Stomach smooth muscle (tissue), 2 donors: ENCODE measurements around the gene GJB5.

Experiments used
- H3K27ac ChIP-seq: one replicate; pipeline ENCODE4 v1.7.0; 2013; ENCODE audit warnings: mild to moderate bottlenecking, low read length, inconsistent platforms
- H3K27me3 ChIP-seq, 2 donors: one replicate each; pipeline ENCODE4 v1.7.0; 2013; ENCODE audit warnings: low read length in 2 of 2; ENCODE audit not compliant: insufficient read depth in 2 of 2, control insufficient read depth in 1 of 2
- H3K36me3 ChIP-seq, 2 donors: one replicate each; pipeline ENCODE4 v1.7.0; 2013; ENCODE audit warnings: low read length in 2 of 2; ENCODE audit not compliant: control insufficient read depth in 2 of 2, insufficient read depth in 2 of 2
- H3K4me1 ChIP-seq: one replicate; pipeline ENCODE4 v1.7.0; 2013; ENCODE audit warnings: low read length; ENCODE audit not compliant: control insufficient read depth, insufficient read depth
- H3K4me3 ChIP-seq, 2 donors: one replicate each; pipeline ENCODE4 v1.7.0; 2013; ENCODE audit warnings: low read length in 2 of 2
- H3K9ac ChIP-seq, 2 donors: one replicate each; pipeline ENCODE4 v1.7.0; 2013; ENCODE audit warnings: low read length in 2 of 2, mild to moderate bottlenecking in 1 of 2
- H3K9me3 ChIP-seq, 2 donors: one replicate each; pipeline ENCODE4 v1.7.0; 2013; ENCODE audit warnings: low read length in 2 of 2; ENCODE audit not compliant: control insufficient read depth in 2 of 2
- donor health status: healthy.
- donor health status: Pancreatic carcinoma.

The GJB5 gene

DNA sequence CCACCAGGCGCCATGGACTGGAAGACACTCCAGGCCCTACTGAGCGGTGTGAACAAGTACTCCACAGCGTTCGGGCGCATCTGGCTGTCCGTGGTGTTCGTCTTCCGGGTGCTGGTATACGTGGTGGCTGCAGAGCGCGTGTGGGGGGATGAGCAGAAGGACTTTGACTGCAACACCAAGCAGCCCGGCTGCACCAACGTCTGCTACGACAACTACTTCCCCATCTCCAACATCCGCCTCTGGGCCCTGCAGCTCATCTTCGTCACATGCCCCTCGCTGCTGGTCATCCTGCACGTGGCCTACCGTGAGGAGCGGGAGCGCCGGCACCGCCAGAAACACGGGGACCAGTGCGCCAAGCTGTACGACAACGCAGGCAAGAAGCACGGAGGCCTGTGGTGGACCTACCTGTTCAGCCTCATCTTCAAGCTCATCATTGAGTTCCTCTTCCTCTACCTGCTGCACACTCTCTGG lies 29.9 kb downstream of the GJB5 start:
- no peak overlapping the region for H3K27ac ChIP-seq
- peaks cover 10% of the 10 kb centered on the region for H3K4me1 ChIP-seq
- no peaks in the 10 kb centered on the region for H3K9me3 ChIP-seq
- no peaks in the 10 kb centered on the region for H3K36me3 ChIP-seq
- no peak overlapping the region for H3K9ac ChIP-seq
- H3K4me3 ChIP-seq = no peak overlapping the region
- peaks cover 30 to 37% of the 10 kb centered on the region in 2 donors for H3K27me3 ChIP-seq

DNA sequence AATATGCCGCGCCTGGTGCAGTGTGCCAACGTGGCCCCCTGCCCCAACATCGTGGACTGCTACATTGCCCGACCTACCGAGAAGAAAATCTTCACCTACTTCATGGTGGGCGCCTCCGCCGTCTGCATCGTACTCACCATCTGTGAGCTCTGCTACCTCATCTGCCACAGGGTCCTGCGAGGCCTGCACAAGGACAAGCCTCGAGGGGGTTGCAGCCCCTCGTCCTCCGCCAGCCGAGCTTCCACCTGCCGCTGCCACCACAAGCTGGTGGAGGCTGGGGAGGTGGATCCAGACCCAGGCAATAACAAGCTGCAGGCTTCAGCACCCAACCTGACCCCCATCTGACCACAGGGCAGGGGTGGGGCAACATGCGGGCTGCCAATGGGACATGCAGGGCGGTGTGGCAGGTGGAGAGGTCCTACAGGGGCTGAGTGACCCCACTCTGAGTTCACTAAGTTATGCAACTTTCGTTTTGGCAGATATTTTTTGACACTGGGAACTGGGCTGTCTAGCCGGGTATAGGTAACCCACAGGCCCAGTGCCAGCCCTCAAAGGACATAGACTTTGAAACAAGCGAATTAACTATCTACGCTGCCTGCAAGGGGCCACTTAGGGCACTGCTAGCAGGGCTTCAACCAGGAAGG lies 30.5 kb downstream of the GJB5 start:
- H3K27me3 ChIP-seq = peaks cover 24 to 31% of the 10 kb centered on the region in 2 donors
- H3K36me3 ChIP-seq = no peaks in the 10 kb centered on the region
- H3K9ac ChIP-seq = no peak overlapping the region
- no peak overlapping the region for H3K27ac ChIP-seq
- H3K9me3 ChIP-seq = no peaks in the 10 kb centered on the region
- no peak overlapping the region for H3K4me3 ChIP-seq
- peaks cover 10% of the 10 kb centered on the region for H3K4me1 ChIP-seq

DNA sequence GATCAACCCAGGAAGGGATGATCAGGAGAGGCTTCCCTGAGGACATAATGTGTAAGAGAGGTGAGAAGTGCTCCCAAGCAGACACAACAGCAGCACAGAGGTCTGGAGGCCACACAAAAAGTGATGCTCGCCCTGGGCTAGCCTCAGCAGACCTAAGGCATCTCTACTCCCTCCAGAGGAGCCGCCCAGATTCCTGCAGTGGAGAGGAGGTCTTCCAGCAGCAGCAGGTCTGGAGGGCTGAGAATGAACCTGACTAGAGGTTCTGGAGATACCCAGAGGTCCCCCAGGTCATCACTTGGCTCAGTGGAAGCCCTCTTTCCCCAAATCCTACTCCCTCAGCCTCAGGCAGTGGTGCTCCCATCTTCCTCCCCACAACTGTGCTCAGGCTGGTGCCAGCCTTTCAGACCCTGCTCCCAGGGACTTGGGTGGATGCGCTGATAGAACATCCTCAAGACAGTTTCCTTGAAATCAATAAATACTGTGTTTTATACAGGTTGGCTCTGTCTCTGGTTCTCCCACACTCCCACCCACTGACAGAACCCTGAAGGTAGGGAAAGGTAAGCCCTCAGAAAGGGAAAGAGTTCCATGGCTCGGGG lies 31.1 kb downstream of the GJB5 start:
- no peaks in the 10 kb centered on the region for H3K9me3 ChIP-seq
- H3K4me1 ChIP-seq = peaks cover 8% of the 10 kb centered on the region
- H3K9ac ChIP-seq = no peak overlapping the region
- no peaks in the 10 kb centered on the region for H3K36me3 ChIP-seq
- H3K27ac ChIP-seq = no peak overlapping the region
- peaks cover 20 to 26% of the 10 kb centered on the region in 2 donors for H3K27me3 ChIP-seq
- no peak overlapping the region for H3K4me3 ChIP-seq

DNA sequence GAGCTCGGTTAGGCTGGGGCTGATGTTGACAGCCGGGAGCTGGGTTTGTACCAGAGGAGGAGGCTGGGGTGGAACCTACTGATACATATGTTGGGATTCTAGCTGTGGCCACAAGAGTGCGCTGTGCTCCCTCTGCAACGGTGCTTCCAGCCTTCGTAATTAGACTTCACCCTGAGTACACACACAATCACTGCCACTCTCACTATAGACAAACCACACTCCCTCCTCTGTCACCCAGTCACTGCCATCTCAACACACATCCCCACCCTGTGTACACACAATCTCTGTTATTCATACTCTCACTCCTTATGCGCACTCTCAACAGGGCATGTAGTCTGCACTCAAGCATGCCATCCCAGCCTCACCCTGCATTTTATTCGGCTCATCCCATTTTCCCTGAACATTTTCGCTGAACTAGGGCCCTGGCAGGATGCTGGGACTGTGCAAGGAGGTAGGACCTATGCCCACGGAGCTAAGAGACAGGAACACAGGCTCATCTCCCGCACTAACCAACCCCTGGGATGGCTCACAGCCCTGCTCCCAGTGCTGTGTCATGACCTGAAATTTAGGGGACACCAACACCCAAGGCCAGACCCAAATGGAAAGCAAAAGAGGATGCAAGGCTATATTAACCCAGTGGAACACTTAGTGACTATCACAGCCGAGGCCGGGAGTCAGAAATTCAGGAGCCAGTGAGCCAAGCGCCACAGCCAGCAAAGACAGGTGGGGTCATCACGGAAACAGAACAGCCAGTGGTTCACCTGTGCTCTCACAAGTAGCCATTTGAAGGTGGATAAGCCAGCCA lies 31.9 kb downstream of the GJB5 start:
- no peak overlapping the region for H3K9ac ChIP-seq
- no peaks in the 10 kb centered on the region for H3K9me3 ChIP-seq
- H3K4me3 ChIP-seq = no peak overlapping the region
- H3K27ac ChIP-seq = no peak overlapping the region
- peaks cover 2% of the 10 kb centered on the region for H3K4me1 ChIP-seq
- no peaks in the 10 kb centered on the region for H3K36me3 ChIP-seq
- H3K27me3 ChIP-seq = peaks cover 16 to 21% of the 10 kb centered on the region in 2 donors

DNA sequence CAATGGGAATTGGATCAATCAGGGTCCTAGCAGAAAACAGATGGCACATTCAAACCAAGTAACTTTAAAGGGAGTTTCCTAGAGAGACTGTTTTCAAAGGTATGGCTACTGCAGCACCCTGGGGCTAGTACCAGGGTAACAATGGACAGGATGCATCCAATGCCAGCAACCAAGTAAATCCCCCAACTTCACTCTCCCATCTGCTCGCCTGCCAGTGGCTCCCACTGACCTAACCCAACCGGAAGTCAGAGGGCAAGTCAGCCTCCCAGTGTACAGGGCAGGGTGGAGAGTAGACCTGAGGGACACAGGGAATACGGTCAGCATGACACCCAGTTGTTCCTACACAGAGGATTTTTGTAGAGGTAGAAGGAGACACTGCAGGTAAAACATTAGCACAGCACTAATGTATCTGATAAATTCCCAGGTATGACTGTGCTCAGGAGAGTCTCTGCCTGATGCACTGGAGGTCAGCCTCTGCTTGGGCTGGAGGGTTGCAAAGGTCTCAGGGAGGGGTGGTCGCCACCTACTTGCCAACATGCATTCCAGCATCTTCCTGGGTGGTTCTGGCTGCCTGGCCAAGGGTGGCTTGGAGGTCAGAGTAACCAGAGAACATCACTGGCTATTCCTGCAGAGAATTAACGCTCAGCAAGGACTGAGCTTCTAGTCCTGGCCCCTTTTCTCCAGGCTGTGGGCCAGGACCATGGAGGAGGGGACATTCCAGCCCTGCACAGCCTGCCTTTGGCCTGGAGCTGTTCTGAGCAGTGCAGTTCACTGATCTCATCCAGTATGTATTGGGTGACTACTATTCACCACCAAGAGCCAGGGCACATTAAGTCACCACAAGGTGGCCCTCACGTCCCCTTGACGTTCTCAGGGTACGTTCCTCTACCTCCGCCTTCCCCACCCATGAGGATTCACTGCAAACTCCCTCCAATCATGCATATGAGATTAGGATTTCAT lies 32.9 kb downstream of the GJB5 start:
- H3K4me1 ChIP-seq = no peaks in the 10 kb centered on the region
- H3K27ac ChIP-seq = no peak overlapping the region
- H3K9ac ChIP-seq = no peak overlapping the region
- peaks cover 12 to 17% of the 10 kb centered on the region in 2 donors for H3K27me3 ChIP-seq
- H3K4me3 ChIP-seq = no peak overlapping the region
- no peaks in the 10 kb centered on the region for H3K9me3 ChIP-seq
- no peaks in the 10 kb centered on the region for H3K36me3 ChIP-seq

DNA sequence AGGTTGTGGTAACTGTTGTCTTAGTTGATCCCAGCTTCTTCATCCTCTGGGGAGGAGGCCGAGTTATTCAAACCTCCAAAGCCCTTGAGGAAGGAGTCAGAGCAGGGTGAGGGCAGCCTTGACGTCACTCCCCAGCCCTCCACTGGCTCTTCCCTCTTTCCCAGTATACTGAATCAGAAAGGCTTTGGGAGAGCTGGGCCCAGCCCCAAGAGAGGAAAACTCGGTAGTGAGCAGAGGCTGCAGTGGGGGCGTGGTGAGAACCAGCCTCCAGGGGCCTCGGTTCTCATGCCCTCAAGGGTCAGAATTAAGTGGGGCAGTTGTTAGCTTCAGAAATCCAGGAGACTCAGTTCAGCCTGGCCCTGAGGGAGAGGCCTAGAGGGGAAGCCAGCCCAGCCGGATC lies 36.1 kb downstream of the GJB5 start:
- Histone ChIP-seq H3K27ac (no peak overlapping the region), H3K36me3 (peaks cover 0 to 9% of the 10 kb centered on the region in 2 donors), H3K9ac (no peak overlapping the region), H3K4me1 (peaks cover 4% of the 10 kb centered on the region), H3K27me3 (peaks cover 16 to 17% of the 10 kb centered on the region in 2 donors), H3K9me3 (no peaks in the 10 kb centered on the region), H3K4me3 (no peak overlapping the region)

DNA sequence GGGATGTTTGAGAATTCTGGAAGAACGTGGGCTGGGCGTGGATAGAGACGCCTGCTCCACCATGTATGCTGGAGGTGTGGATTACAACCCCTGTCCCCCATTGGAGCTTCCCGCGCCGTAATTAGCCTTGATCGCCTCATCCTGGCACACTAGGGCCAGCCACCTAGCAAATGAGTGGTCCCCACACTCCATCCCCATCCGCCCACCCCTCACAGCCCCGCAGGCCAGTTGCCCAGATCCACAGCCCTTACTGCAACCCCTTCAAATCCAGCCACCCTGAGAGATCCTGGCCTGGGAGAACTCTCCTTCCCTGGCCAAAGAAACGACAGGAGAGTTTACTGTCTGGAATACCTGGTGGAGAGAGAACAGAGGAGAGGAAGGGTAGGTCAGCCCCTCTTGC lies 37.6 kb downstream of the GJB5 start:
- H3K4me3 ChIP-seq = no peak overlapping the region
- peaks cover 4% of the 10 kb centered on the region for H3K4me1 ChIP-seq
- H3K9me3 ChIP-seq = no peaks in the 10 kb centered on the region
- no peak overlapping the region for H3K27ac ChIP-seq
- H3K36me3 ChIP-seq = peaks cover 0 to 9% of the 10 kb centered on the region in 2 donors
- no peak overlapping the region for H3K9ac ChIP-seq
- peaks cover 16 to 17% of the 10 kb centered on the region in 2 donors for H3K27me3 ChIP-seq

- peak within 1 kb of the TSS; percentile 8 to 52 for H3K4me3 ChIP-seq
- H3K27ac ChIP-seq = no peak within 1 kb of the TSS
- H3K9me3 ChIP-seq = no peaks in the 10 kb centered on the region
- no peak within 1 kb of the TSS for H3K9ac ChIP-seq
- peaks cover 0 to 9% of the 10 kb centered on the region in 2 donors for H3K36me3 ChIP-seq
- peaks cover 4% of the 10 kb centered on the region for H3K4me1 ChIP-seq
- H3K27me3 ChIP-seq = peaks cover 16 to 17% of the 10 kb centered on the region in 2 donors
Measured at GRCh38 chr1:34792868-34793727, 38.3 kb downstream of the GJB5 start, which contains the start of gene GJA4. GJA4 (plus strand) TSS chr1:34792999; CDS start chr1:34794214, 1,215 bp downstream.

DNA sequence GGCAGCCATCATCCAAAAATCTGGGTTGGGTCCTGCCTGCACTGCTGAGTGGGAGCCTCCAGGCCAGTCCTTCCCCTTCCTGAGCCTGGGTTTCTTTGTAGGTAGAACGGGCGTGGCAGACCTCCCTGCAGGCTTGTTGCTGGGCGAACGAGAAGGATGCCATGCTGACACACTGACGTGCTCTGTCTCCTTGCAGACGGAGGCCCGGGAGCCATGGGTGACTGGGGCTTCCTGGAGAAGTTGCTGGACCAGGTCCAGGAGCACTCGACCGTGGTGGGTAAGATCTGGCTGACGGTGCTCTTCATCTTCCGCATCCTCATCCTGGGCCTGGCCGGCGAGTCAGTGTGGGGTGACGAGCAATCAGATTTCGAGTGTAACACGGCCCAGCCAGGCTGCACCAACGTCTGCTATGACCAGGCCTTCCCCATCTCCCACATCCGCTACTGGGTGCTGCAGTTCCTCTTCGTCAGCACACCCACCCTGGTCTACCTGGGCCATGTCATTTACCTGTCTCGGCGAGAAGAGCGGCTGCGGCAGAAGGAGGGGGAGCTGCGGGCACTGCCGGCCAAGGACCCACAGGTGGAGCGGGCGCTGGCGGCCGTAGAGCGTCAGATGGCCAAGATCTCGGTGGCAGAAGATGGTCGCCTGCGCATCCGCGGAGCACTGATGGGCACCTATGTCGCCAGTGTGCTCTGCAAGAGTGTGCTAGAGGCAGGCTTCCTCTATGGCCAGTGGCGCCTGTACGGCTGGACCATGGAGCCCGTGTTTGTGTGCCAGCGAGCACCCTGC lies 39.3 kb downstream of the GJB5 start:
- Histone ChIP-seq H3K27ac (no peak overlapping the region), H3K4me1 (peaks cover 4% of the 10 kb centered on the region), H3K9me3 (no peaks in the 10 kb centered on the region), H3K9ac (no peak overlapping the region), H3K27me3 (peaks cover 16 to 17% of the 10 kb centered on the region in 2 donors), H3K36me3 (peaks cover 0 to 9% of the 10 kb centered on the region in 2 donors), H3K4me3 (peak overlapping the region in 1 of 2 donors; percentile 40)
